ENCODE data around the gene PLTP. TPM values are rescaled to one million over a fixed set of nuclear protein-coding genes. Genes with fewer than 3 reads are reported as not detected.

The PLTP gene
- total and polyA plus RNA-seq, 2 of the 13 experiments (the other 11 are each of a cell fraction or from before 2014, with no cell fraction given): 16.9 to 28.6 TPM

DNA sequence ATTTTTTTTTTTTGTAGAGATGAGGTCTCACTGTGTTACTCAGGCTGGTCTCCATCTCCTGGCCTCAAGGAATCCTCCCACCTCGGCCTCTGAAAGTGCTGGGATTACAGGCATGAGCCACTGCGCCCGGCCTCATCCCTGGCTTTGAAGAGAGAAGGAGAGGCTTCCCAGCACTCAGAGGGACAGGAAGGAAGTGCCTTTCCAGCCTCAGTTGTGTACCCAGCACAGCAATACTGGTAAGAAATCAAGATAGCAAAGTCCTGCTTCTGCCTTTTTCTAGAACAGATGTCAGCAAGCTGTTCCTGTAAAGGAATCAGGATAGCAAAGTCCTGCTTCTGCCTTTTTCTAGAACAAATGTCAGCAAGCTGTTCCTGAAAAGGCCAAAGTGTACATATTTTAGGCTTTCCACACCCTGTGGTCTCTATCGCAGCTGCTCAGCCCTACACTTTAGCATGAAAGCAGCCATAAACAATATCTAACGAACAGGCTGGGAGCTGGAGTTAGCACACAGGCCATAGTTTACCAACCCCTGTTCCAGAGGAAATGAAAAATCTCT, 6.3 kb upstream of the PLTP start (continued):
- TF ChIP-seq, protein P1, sequence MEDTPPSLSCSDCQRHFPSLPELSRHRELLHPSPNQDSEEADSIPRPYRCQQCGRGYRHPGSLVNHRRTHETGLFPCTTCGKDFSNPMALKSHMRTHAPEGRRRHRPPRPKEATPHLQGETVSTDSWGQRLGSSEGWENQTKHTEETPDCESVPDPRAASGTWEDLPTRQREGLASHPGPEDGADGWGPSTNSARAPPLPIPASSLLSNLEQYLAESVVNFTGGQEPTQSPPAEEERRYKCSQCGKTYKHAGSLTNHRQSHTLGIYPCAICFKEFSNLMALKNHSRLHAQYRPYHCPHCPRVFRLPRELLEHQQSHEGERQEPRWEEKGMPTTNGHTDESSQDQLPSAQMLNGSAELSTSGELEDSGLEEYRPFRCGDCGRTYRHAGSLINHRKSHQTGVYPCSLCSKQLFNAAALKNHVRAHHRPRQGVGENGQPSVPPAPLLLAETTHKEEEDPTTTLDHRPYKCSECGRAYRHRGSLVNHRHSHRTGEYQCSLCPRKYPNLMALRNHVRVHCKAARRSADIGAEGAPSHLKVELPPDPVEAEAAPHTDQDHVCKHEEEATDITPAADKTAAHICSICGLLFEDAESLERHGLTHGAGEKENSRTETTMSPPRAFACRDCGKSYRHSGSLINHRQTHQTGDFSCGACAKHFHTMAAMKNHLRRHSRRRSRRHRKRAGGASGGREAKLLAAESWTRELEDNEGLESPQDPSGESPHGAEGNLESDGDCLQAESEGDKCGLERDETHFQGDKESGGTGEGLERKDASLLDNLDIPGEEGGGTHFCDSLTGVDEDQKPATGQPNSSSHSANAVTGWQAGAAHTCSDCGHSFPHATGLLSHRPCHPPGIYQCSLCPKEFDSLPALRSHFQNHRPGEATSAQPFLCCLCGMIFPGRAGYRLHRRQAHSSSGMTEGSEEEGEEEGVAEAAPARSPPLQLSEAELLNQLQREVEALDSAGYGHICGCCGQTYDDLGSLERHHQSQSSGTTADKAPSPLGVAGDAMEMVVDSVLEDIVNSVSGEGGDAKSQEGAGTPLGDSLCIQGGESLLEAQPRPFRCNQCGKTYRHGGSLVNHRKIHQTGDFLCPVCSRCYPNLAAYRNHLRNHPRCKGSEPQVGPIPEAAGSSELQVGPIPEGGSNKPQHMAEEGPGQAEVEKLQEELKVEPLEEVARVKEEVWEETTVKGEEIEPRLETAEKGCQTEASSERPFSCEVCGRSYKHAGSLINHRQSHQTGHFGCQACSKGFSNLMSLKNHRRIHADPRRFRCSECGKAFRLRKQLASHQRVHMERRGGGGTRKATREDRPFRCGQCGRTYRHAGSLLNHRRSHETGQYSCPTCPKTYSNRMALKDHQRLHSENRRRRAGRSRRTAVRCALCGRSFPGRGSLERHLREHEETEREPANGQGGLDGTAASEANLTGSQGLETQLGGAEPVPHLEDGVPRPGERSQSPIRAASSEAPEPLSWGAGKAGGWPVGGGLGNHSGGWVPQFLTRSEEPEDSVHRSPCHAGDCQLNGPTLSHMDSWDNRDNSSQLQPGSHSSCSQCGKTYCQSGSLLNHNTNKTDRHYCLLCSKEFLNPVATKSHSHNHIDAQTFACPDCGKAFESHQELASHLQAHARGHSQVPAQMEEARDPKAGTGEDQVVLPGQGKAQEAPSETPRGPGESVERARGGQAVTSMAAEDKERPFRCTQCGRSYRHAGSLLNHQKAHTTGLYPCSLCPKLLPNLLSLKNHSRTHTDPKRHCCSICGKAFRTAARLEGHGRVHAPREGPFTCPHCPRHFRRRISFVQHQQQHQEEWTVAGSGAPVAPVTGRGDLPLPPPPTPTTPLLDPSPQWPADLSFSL (CRISPR knock-in tag; IDR thresholded peaks at IDR 0.05): peak; percentile 67; the same call in 1 of the 2 replicates
- TF ChIP-seq KDM6A (CRISPR knock-in tag; IDR thresholded peaks at IDR 0.05; ENCODE audit: low read depth) (no peak), ZBTB38 (CRISPR knock-in tag; IDR thresholded peaks at IDR 0.05) (no peak), YEATS2 (CRISPR knock-in tag; IDR thresholded peaks at IDR 0.05; ENCODE audit: borderline replicate concordance) (peak; percentile 12; the same call in 1 of the 2 replicates), KMT2B (CRISPR knock-in tag; IDR thresholded peaks at IDR 0.05) (no peak), ZNF75D (CRISPR knock-in tag; IDR thresholded peaks at IDR 0.05; ENCODE audit: borderline replicate concordance) (0 out of 2 replicates have a peak, but pooled peaks have one; percentile 34), ZFY (CRISPR knock-in tag; IDR thresholded peaks at IDR 0.05) (peak; percentile 40), NAIF1 (CRISPR knock-in tag; IDR thresholded peaks at IDR 0.05; ENCODE audit: borderline replicate concordance) (0 out of 2 replicates have a peak, but pooled peaks have one; percentile 55), CBX5 (CRISPR knock-in tag; IDR thresholded peaks at IDR 0.05; ENCODE audit: borderline replicate concordance) (no peak), RFXANK (CRISPR knock-in tag; IDR thresholded peaks at IDR 0.05) (no peak), ZNF12 (CRISPR knock-in tag; IDR thresholded peaks at IDR 0.05) (0 out of 2 replicates have a peak, but pooled peaks have one; percentile 21)
- TF ChIP-seq, protein P2, sequence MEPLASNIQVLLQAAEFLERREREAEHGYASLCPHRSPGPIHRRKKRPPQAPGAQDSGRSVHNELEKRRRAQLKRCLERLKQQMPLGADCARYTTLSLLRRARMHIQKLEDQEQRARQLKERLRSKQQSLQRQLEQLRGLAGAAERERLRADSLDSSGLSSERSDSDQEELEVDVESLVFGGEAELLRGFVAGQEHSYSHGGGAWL (CRISPR knock-in tag; IDR thresholded peaks at IDR 0.05): no peak
- TF ChIP-seq, protein P3, sequence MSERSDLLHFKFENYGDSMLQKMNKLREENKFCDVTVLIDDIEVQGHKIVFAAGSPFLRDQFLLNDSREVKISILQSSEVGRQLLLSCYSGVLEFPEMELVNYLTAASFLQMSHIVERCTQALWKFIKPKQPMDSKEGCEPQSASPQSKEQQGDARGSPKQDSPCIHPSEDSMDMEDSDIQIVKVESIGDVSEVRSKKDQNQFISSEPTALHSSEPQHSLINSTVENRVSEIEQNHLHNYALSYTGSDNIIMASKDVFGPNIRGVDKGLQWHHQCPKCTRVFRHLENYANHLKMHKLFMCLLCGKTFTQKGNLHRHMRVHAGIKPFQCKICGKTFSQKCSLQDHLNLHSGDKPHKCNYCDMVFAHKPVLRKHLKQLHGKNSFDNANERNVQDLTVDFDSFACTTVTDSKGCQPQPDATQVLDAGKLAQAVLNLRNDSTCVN (CRISPR knock-in tag; IDR thresholded peaks at IDR 0.05; ENCODE audit: borderline replicate concordance): peak; percentile 100
- TF ChIP-seq, protein P4, sequence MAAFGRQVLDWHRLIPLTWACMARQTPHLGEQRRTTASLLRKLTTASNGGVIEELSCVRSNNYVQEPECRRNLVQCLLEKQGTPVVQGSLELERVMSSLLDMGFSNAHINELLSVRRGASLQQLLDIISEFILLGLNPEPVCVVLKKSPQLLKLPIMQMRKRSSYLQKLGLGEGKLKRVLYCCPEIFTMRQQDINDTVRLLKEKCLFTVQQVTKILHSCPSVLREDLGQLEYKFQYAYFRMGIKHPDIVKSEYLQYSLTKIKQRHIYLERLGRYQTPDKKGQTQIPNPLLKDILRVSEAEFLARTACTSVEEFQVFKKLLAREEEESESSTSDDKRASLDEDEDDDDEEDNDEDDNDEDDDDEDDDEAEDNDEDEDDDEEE (CRISPR knock-in tag; IDR thresholded peaks at IDR 0.05): 0 out of 2 replicates have a peak, but pooled peaks have one; percentile 10
- TF ChIP-seq, protein P5, sequence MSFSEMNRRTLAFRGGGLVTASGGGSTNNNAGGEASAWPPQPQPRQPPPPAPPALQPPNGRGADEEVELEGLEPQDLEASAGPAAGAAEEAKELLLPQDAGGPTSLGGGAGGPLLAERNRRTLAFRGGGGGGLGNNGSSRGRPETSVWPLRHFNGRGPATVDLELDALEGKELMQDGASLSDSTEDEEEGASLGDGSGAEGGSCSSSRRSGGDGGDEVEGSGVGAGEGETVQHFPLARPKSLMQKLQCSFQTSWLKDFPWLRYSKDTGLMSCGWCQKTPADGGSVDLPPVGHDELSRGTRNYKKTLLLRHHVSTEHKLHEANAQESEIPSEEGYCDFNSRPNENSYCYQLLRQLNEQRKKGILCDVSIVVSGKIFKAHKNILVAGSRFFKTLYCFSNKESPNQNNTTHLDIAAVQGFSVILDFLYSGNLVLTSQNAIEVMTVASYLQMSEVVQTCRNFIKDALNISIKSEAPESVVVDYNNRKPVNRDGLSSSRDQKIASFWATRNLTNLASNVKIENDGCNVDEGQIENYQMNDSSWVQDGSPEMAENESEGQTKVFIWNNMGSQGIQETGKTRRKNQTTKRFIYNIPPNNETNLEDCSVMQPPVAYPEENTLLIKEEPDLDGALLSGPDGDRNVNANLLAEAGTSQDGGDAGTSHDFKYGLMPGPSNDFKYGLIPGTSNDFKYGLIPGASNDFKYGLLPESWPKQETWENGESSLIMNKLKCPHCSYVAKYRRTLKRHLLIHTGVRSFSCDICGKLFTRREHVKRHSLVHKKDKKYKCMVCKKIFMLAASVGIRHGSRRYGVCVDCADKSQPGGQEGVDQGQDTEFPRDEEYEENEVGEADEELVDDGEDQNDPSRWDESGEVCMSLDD (CRISPR knock-in tag; IDR thresholded peaks at IDR 0.05; ENCODE audit: borderline replicate concordance): 0 out of 2 replicates have a peak, but pooled peaks have one; percentile 26
- TF ChIP-seq, protein P6, sequence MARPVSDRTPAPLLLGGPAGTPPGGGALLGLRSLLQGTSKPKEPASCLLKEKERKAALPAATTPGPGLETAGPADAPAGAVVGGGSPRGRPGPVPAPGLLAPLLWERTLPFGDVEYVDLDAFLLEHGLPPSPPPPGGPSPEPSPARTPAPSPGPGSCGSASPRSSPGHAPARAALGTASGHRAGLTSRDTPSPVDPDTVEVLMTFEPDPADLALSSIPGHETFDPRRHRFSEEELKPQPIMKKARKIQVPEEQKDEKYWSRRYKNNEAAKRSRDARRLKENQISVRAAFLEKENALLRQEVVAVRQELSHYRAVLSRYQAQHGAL (CRISPR knock-in tag; IDR thresholded peaks at IDR 0.05; ENCODE audit: not compliant biosample characterization): no peak

Data from HepG2 (cell line).